ENCODE data around the gene ADCY5. TPM values are rescaled to one million over a fixed set of nuclear protein-coding genes. Genes with fewer than 3 reads are reported as not detected.

Gene ADCY5
- polyA plus RNA-seq, 1 experiment, result 0.21 TPM

DNA sequence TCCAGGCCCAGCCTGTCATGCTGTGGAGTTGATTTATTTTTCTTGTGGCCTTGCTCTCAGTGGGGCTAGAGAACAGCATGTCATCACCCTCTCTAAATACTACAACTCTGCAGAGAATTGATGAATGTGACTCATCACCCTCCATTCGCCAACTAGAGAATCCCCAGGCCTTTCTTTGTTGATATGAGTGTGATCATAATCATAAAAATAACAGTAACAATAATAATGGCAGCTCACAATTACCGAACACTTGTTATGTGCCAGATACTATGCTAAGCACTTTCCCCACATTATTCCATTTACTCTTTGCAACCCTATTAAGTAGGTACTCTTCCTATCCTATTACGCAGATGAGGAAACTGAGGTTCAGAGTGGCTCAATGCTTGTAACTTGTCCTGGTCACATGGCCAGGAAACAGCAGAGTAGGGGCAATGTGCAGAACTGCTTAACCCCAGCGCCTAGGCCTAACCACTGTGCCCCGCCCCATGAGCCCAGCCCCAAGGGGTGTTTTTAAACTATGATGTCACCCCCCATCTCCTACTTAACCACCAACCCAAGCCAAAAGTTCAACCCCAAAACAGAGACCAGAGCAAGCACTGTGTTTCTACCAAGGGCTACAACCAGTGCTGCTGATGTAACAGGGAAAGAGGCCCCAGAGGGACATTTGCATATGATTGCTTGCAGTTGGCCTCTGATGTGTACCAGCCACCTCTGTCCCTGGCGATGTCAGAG is 104.5 kb downstream of the ADCY5 start:
- TF ChIP-seq, protein P1, sequence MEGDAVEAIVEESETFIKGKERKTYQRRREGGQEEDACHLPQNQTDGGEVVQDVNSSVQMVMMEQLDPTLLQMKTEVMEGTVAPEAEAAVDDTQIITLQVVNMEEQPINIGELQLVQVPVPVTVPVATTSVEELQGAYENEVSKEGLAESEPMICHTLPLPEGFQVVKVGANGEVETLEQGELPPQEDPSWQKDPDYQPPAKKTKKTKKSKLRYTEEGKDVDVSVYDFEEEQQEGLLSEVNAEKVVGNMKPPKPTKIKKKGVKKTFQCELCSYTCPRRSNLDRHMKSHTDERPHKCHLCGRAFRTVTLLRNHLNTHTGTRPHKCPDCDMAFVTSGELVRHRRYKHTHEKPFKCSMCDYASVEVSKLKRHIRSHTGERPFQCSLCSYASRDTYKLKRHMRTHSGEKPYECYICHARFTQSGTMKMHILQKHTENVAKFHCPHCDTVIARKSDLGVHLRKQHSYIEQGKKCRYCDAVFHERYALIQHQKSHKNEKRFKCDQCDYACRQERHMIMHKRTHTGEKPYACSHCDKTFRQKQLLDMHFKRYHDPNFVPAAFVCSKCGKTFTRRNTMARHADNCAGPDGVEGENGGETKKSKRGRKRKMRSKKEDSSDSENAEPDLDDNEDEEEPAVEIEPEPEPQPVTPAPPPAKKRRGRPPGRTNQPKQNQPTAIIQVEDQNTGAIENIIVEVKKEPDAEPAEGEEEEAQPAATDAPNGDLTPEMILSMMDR (IDR thresholded peaks at IDR 0.05; ENCODE audit: insufficient read depth, low read depth, low read length), result no peak
- DNase-seq (ENCODE audit: low read depth), result no peak
- CTCF ChIA-PET, result interaction anchor here (1.4 kb wide), 1 partner anchor 12 kb away, joined by 4 read pairs; no protein-coding TSS in a partner anchor
- peaks cover 21% of the 10 kb centered on the region for H3K27me3 ChIP-seq (ENCODE audit: control insufficient read depth, insufficient read depth, low read length)
- no peak overlapping the region for H3K4me3 ChIP-seq (ENCODE audit: low read depth, low read length)
- POLR2A ChIA-PET, result no interaction called here
- no peaks in the 10 kb centered on the region for H3K36me3 ChIP-seq (ENCODE audit: control insufficient read depth, insufficient read depth, low read length)

DNA sequence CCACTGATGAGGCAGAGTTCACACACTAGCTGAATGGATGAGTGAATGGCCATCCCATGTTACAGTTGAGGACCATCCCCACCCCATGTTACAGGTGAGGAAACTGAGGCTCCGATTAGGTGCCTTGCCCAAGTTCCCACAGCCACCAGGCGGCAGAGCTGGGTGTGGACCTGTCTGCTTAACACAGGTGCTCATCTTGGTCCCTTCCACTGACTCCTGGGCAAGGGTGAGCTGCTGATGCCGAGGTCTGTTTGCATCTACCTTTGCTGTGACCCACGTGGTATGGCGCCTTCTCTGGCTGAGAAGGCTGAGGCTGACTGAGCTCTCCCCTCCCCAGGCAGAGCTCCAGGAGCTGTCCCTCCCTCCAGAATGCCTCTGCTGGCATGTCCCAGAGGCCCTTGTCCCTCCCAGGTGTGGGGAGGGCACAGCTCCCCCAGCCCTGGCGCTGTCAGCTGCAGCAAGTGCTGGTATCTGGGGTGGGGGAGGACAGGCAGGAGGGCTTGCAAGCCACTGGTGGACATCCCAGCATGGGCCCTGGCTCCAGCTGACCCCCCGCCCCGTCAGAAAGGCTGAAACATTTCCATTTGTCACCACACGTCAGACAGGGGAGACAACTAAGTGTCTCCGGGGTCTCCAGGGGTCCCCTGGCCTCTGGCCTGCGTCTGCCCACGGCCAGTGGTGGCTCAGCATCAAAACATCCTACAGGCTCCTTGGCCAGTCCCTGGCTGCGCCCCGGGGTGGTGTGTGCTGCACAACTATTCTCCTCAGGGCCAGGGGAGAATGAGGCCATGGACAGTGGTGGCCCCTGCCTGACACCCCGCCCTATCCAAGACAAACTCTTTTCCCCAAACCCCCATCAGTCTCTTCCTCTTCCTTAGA is 105.4 kb downstream of the ADCY5 start:
- Histone ChIP-seq H3K36me3 (ENCODE audit: control insufficient read depth, insufficient read depth, low read length) (no peaks in the 10 kb centered on the region), H3K27me3 (ENCODE audit: control insufficient read depth, insufficient read depth, low read length) (peaks cover 20% of the 10 kb centered on the region), H3K4me3 (ENCODE audit: low read depth, low read length) (no peak overlapping the region)
- DNase-seq (ENCODE audit: low read depth), result no peak
- TF ChIP-seq, protein P1 (IDR thresholded peaks at IDR 0.05; ENCODE audit: insufficient read depth, low read depth, low read length), result no peak
- POLR2A ChIA-PET, result no interaction called here
- CTCF ChIA-PET, result interaction anchor here (0.8 to 1.4 kb wide), 5 partner anchors 10 to 218 kb away, joined by 3 to 7 read pairs (median 4); no protein-coding TSS in a partner anchor

DNA sequence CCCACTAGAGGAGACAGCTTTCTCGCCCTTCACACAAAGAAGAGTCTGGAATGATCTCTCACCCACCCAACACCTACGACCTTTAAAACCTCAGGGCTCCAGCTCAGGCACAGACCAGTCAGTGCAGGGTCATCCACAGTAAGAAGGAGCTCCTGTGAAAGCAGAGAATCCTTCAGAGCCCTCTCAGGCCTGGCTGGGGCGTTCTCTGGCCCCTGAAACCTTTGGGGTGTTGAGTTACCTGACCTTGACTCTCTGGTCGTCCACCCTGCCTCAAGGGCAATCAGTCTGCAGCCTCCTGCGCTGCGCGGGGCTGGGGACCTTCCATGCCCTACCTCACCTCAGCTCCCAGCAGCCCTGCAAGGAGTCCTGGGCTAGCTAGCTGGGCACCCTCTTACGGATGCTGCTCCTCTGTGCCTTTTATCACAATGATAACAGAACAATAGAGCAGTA is 106.2 kb downstream of the ADCY5 start:
- Histone ChIP-seq H3K36me3 (ENCODE audit: control insufficient read depth, insufficient read depth, low read length) (no peaks in the 10 kb centered on the region), H3K27me3 (ENCODE audit: control insufficient read depth, insufficient read depth, low read length) (peaks cover 18% of the 10 kb centered on the region), H3K4me3 (ENCODE audit: low read depth, low read length) (no peak overlapping the region)
- POLR2A ChIA-PET, result no interaction called here
- CTCF ChIA-PET, result interaction anchor here (0.8 to 2.0 kb wide), 6 partner anchors 10 to 219 kb away, joined by 3 to 12 read pairs (median 4); no protein-coding TSS in a partner anchor
- TF ChIP-seq, protein P1 (IDR thresholded peaks at IDR 0.05; ENCODE audit: insufficient read depth, low read depth, low read length), result no peak
- no peak for DNase-seq (ENCODE audit: low read depth)

DNA sequence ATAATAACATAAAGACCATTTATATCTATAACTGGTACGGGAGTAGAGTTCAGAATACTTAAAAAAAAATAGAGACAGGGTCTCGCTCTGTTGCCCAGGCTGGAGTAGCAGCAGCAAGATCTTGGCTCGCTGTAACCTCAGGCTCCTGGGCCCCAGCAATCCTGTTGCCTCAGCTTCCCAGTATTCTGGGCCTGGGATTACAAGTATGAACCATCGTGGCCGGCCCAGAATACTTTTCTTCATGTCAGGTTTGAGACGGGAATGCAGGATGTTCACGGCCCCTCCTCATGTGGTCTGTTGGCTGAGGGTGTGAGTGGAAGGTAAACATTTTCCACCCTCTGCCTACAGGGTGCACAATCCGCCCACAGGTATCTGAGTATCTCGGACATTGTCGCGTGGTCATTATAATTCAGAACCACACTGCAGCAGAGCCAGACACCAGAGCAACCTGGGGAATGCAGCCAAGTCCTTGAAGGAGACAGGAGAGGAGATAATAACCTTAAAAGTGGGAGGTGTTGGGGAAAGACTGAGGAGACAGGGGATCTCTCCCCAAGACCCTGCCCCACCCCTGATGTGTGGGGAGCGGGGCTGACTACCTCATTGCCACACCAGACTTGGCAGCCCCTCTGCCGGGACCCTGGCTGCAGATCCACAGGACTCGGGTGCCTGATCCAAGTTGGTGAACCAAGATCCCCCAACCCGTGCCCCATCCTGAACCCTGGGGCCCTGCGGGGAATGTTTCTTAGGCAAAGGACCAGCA is 106.8 kb downstream of the ADCY5 start:
- ChIA-PET POLR2A (no interaction called here), CTCF (interaction anchor here (0.9 to 2.0 kb wide), 3 partner anchors 13 to 68 kb away, joined by 3 to 12 read pairs (median 4); no protein-coding TSS in a partner anchor)
- TF ChIP-seq, protein P1 (IDR thresholded peaks at IDR 0.05; ENCODE audit: insufficient read depth, low read depth, low read length), result no peak
- no peak for DNase-seq (ENCODE audit: low read depth)
- H3K36me3 ChIP-seq (ENCODE audit: control insufficient read depth, insufficient read depth, low read length), result no peaks in the 10 kb centered on the region
- H3K27me3 ChIP-seq (ENCODE audit: control insufficient read depth, insufficient read depth, low read length), result peaks cover 13% of the 10 kb centered on the region
- H3K4me3 ChIP-seq (ENCODE audit: low read depth, low read length), result no peak overlapping the region
